Hepatocyte (in vitro differentiated cells): ENCODE results near the gene GRIK4. TPM values are rescaled to one million over a fixed set of nuclear protein-coding genes. Genes with fewer than 3 reads are reported as not detected.

Source experiments
- DNase-seq: peaks from one replicate; pipeline ENCODE4 v3.0.0-alpha.2; 2016; ENCODE audit warnings: low spot score
- H2AFZ ChIP-seq: fragments of 200-600 bp; sonication (generic); 2 replicates; pipeline ENCODE4 v1.6.0; 2016; ENCODE audit warnings: antibody characterized with exemption, mild to moderate bottlenecking
- H3K27ac ChIP-seq: fragments of 200-600 bp; sonication (generic); 2 replicates; pipeline ENCODE4 v1.5.1; 2016; ENCODE audit warnings: mild to moderate bottlenecking
- H3K27me3 ChIP-seq: fragments of 200-600 bp; sonication (generic); 2 replicates; pipeline ENCODE4 v1.6.1; 2016
- H3K36me3 ChIP-seq: fragments of 200-600 bp; sonication (generic); replicated peaks from 2 replicates; pipeline ENCODE4 v1.5.1; 2016; ENCODE audit warnings: low read depth; ENCODE audit not compliant: insufficient read depth
- H3K4me1 ChIP-seq: fragments of 200-600 bp; sonication (generic); 2 replicates; pipeline ENCODE4 v1.5.1; 2016; ENCODE audit warnings: mild to moderate bottlenecking, moderate library complexity; ENCODE audit not compliant: insufficient read depth
- H3K4me2 ChIP-seq: fragments of 200-600 bp; sonication (generic); 2 replicates; pipeline ENCODE4 v1.6.0; 2016
- H3K4me3 ChIP-seq: fragments of 200-600 bp; sonication (generic); 2 replicates; pipeline ENCODE4 v1.5.1; 2016; ENCODE audit warnings: mild to moderate bottlenecking
- H3K79me2 ChIP-seq: fragments of 200-600 bp; sonication (generic); 2 replicates; pipeline ENCODE4 v1.6.0; 2017; ENCODE audit warnings: mild to moderate bottlenecking
- H3K9me2 ChIP-seq: fragments of 200-600 bp; sonication (generic); replicated peaks from 2 replicates; pipeline ENCODE4 v1.6.0; 2017; ENCODE audit warnings: mild to moderate bottlenecking; ENCODE audit not compliant: insufficient read depth
- H3K9me3 ChIP-seq: fragments of 200-600 bp; sonication (generic); 2 replicates; pipeline ENCODE4 v1.5.1; 2016; ENCODE audit warnings: low read depth, mild to moderate bottlenecking
- H4K20me1 ChIP-seq: fragments of 200-600 bp; sonication (generic); 2 replicates; pipeline ENCODE4 v1.6.0; 2016; ENCODE audit warnings: mild to moderate bottlenecking; ENCODE audit not compliant: insufficient read depth, poor library complexity, severe bottlenecking
- CTCF ChIP-seq: fragments of 200-600 bp; sonication (generic); IDR thresholded peaks from 2 replicates; pipeline ENCODE4 v1.5.1; 2016; ENCODE audit warnings: antibody characterized with exemption, mild to moderate bottlenecking; ENCODE audit not compliant: poor library complexity
- EZH2 ChIP-seq: fragments of 200-600 bp; sonication (generic); IDR thresholded peaks from 2 replicates; pipeline ENCODE4 v1.6.1; 2016; ENCODE audit warnings: antibody characterized with exemption, mild to moderate bottlenecking, borderline replicate concordance
- EZH2phosphoT487 ChIP-seq: fragments of 200-600 bp; sonication (generic); IDR thresholded peaks from one replicate; pipeline ENCODE4 v1.6.1; 2018; ENCODE audit warnings: antibody characterized with exemption, mild to moderate bottlenecking, low read depth, moderate library complexity; ENCODE audit not compliant: unreplicated experiment, severe bottlenecking
- WGBS: methylation state at CpG from one replicate; pipeline ENCODE4 v1.1.6; 2016; ENCODE audit warnings: low lambda C conversion rate; ENCODE audit errors: missing lambda C conversion rate; 5-methylcytosine and 5-hydroxymethylcytosine counted together
- polyA plus RNA-seq: library from polyadenylated mRNA; unstranded; fragments of >200 nt; fragmentation: Nextera tagmentation; extraction: Ambion mirVana; gene quantifications from 2 replicates; pipeline ENCODE4 v1.2.1, GENCODE V29; 2016
- total RNA-seq: library from RNA; depleted of rRNA; stranded (reverse); fragments of >200 nt; gene quantifications from 2 replicates; pipeline ENCODE4 v1.2.3, GENCODE V29; 2014

The GRIK4 gene
- total and polyA plus RNA-seq, 2 experiments from 2014 or later: 1.5 to 2.3 TPM

GRCh38 chr11:120819437-120820365 lies 308.2 kb downstream of the GRIK4 start:
- WGBS: 82% methylated on average over 12 of the region's 12 CpGs
- Histone ChIP-seq H3K4me3 (no peak overlapping the region), H3K9me3 (no peaks in the 10 kb centered on the region), H2AFZ (no peak overlapping the region), H3K27ac (no peak overlapping the region), H3K9me2 (no peaks in the 10 kb centered on the region), H3K4me2 (no peak overlapping the region), H3K36me3 (no peaks in the 10 kb centered on the region), H4K20me1 (no peaks in the 10 kb centered on the region), H3K27me3 (no peaks in the 10 kb centered on the region), H3K4me1 (no peaks in the 10 kb centered on the region), H3K79me2 (no peaks in the 10 kb centered on the region)
- no peak for DNase-seq
- TF ChIP-seq EZH2 (no peak), EZH2phosphoT487 (no peak), CTCF (no peak)

GRCh38 chr11:120823159-120823558 lies 311.6 kb downstream of the GRIK4 start:
- no peak overlapping the region for H2AFZ ChIP-seq
- no peaks in the 10 kb centered on the region for H3K4me1 ChIP-seq
- no peak overlapping the region for H3K4me2 ChIP-seq
- H4K20me1 ChIP-seq: no peaks in the 10 kb centered on the region
- H3K27me3 ChIP-seq: no peaks in the 10 kb centered on the region
- H3K9me3 ChIP-seq: no peaks in the 10 kb centered on the region
- TF ChIP-seq EZH2: no peak
- no peak for TF ChIP-seq EZH2phosphoT487
- no peak for TF ChIP-seq CTCF
- no peak overlapping the region for H3K27ac ChIP-seq
- DNase-seq: no peak
- no peaks in the 10 kb centered on the region for H3K9me2 ChIP-seq
- no peak overlapping the region for H3K4me3 ChIP-seq
- no peaks in the 10 kb centered on the region for H3K36me3 ChIP-seq
- no peaks in the 10 kb centered on the region for H3K79me2 ChIP-seq
- WGBS: 88% methylated on average over 5 of the region's 5 CpGs

GRCh38 chr11:120824242-120824641 lies 312.7 kb downstream of the GRIK4 start:
- Histone ChIP-seq H3K27ac (no peak overlapping the region), H3K4me2 (no peak overlapping the region), H3K36me3 (no peaks in the 10 kb centered on the region), H2AFZ (no peak overlapping the region), H3K27me3 (no peaks in the 10 kb centered on the region), H3K4me3 (no peak overlapping the region), H3K4me1 (no peaks in the 10 kb centered on the region), H3K9me2 (no peaks in the 10 kb centered on the region), H3K9me3 (no peaks in the 10 kb centered on the region), H3K79me2 (no peaks in the 10 kb centered on the region), H4K20me1 (no peaks in the 10 kb centered on the region)
- no peak for DNase-seq
- TF ChIP-seq CTCF (no peak), EZH2phosphoT487 (no peak), EZH2 (no peak)
- 98% methylated on average over 5 of the region's 5 CpGs for WGBS
